GM12873 (cell line): ENCODE results near the gene ATP6V0A1.

Experiments
- TF ChIP-seq, protein P1 (sequence below): IDR thresholded peaks from 2 replicates; pipeline ENCODE4 v1.5.1; 2012; ENCODE audit warnings: low read depth, mild to moderate bottlenecking, moderate library complexity, low read length, control low read depth; ENCODE audit not compliant: insufficient read depth; ENCODE audit errors: missing control alignments

Gene ATP6V0A1

DNA sequence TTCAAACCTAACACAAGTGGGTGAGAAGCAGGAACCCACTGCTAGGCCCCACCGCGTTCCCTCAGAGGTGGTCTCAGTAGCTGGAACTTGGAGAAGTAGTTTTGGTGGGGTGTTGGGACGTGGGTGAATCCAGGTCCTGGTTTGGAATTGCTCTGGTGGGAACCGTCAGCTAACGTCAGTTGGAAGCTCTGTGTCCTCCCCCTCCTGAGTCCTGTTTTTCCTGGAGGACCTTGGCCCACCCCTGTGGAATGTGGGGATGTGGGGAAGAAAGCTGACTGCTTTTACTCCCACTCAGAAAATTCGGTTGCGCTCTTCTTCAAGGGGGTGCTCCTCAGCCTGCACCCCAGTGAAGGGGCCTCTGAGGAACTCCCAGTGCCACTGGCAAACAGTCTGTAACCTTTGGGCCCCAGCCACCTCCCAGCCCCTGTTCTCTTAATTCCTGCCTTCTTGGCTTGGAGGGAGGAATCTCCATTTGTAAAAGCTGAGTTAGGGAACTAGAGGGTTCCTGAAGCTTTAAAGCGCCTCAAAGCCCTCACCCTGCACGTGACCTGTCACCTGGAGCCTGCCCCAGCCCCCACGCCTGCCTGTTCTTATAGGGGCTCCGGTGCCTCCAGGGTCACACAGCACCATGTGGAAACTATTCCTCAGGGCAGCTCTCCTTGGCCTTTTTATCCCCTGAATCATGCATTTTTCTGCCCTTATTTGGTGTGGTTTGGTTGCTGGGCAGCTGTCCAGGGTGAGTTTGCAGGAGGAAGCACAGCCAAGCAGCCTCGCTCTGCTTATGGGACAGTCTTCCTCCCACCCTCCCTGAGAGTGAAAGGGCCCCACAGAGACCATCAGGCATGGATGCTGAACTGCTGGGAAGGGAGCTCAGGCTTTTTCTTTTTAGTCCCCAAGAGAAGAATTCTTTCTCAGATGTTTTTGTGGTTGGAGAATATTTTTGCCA, 61.1 kb downstream of the ATP6V0A1 start:
- TF ChIP-seq, protein P1, sequence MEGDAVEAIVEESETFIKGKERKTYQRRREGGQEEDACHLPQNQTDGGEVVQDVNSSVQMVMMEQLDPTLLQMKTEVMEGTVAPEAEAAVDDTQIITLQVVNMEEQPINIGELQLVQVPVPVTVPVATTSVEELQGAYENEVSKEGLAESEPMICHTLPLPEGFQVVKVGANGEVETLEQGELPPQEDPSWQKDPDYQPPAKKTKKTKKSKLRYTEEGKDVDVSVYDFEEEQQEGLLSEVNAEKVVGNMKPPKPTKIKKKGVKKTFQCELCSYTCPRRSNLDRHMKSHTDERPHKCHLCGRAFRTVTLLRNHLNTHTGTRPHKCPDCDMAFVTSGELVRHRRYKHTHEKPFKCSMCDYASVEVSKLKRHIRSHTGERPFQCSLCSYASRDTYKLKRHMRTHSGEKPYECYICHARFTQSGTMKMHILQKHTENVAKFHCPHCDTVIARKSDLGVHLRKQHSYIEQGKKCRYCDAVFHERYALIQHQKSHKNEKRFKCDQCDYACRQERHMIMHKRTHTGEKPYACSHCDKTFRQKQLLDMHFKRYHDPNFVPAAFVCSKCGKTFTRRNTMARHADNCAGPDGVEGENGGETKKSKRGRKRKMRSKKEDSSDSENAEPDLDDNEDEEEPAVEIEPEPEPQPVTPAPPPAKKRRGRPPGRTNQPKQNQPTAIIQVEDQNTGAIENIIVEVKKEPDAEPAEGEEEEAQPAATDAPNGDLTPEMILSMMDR = no peak

DNA sequence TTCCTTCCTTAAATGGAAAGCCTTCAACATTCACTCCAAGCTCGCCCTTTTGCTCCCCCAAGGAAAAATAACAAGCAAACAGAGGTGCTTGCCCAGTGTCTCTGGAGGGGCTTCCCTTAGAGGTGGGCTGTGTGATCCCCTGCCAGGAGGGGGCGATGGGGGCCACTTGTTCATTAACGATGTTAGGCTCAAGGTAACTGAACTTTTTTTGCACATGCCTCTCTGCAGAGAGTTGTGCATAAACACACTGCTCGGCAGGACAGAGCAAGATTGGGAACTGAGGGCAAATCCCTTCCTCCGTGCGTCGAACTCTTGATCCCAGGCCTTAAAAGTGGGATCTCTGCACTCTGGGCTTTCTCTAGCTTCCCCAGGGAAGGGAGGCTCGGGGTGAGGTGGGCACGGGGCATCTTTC, 61.9 kb downstream of the ATP6V0A1 start:
- TF ChIP-seq, protein P1 = peak; percentile 48

DNA sequence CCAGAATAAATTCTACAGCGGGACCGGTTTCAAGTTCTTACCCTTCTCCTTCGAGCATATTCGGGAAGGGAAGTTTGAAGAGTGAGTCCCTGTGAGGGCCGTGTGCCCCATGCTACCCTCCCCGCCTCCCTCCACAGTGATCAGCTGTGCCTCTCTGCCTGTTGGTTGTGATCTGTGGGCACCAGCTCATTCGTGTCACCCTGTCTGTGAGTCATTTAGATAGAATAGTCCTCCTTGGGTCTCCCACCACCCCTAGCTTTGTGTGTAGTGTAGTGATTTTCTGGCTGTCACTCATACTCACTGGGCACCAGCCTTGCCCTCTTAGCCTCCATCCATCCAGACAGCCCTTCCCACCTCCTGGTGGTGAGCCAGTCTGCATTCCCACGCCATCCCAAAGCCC, 62.4 kb downstream of the ATP6V0A1 start:
- TF ChIP-seq, protein P1 = no peak

DNA sequence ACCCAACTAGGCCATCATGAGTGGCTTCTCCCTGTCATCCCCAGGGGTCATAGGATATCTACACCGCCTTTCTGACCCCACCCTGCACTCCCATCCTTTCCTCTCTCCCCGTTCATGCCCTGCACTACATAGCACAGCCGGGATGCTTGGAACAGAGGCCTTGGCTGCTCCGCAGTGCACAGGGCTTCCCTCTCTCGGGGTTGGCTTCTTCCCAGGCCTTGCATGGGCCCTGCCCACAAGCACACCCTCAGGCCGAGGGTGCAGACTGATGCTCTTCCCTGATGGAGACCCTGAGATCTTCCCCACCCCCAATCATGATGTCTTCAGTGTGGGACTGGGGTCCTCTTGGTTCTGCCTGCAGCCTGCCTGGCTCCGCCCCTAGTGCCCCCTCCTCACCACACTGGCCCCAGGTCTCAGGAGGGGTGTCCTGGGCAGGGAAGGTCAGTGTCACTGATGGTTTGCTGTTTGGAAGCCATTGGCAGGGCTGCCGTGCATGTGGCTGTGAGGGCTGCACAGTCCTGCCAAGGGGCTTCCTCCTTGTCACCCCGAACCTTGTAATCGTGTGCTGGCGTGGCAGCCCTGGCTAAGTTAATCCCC, 63.1 kb downstream of the ATP6V0A1 start:
- TF ChIP-seq, protein P1 = no peak

DNA sequence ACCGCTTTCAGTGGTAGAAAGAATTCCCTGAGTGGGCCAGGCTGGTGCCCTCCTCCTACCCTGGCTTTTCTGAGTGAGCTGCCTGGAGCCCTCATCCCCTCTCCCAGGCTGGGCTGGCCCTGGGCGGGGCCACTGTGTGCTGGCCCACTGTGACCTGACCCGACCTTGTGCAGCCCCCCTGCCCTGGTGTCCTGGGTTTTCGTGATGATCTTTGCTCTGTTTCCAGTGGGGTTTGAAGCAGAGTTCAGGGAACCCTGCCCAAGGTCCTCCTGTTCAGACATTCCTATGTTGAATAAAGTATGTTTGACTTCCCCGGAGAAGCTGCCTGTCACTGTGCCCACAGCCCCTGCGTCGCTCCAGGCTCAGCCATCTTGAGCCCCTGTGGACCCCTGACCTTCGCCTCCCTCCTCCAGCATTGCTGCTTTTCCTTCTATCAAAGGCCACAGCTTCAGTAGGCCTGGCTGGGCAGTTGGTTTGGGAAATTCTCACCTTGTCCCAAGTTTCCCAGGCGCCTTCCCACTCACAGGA, 63.6 kb downstream of the ATP6V0A1 start:
- TF ChIP-seq, protein P1 = no peak

DNA sequence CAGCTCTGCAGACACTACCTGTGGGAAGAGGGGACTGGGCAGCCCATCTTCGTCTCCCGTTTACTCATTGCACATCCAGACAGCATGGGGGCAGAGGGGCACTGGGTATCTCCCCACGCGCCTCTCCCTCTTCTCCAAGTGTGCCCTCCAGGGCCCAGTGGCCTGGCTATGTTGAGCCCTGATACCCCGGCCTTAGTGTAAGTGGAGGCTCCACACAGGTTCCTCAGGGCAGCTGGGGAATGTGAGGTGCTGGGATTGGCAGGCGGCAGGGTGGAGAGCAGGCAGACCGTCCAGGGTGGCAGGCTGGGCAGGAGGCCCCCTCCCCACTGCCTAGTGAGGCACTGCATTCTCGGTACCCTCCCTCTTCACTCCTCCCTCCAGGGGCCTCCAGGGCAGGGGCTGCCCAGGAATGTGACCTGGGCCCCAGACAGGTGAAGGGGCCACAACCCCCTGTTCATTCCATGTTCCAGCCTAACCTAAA, 64.2 kb downstream of the ATP6V0A1 start:
- TF ChIP-seq, protein P1 = no peak

DNA sequence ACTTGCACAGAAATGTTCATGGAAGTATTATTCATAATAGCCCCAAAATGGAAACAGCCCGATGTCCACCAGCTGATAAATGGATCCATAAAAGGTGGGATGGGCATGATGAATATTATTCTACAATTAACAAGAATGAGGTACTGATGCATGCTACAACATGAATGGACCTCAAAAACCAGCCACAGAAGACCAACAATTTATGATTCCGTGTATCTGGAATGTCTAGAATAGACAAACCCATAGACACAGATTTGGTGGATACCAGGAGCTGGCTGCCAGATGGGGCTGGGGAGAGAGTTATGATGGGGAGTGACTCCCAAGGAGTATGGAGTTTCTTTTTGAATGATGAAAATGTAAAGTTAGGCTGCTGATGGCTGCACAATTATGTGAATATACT, 66.5 kb downstream of the ATP6V0A1 start:
- TF ChIP-seq, protein P1 = no peak
